K562 (cell line): ENCODE results near the gene TTLL3. TPM values are rescaled to one million over a fixed set of nuclear protein-coding genes. Genes with fewer than 3 reads are reported as not detected.

Experiments used
- ATF1 ChIP-seq, 2 experiments: fragments of 450-650 bp in 1 of 2; IDR thresholded peaks; 2 replicates each; pipeline ENCODE4 v1.6.1; 2016; ENCODE audit warnings: missing compliant biosample characterization in 1 of 2, missing genetic modification characterization in 1 of 2
- CBX1 ChIP-seq: sonication (generic); IDR thresholded peaks from 2 replicates; pipeline ENCODE4 v1.6.1; 2016; ENCODE audit warnings: antibody characterized with exemption, low read depth, mild to moderate bottlenecking
- GTF2B ChIP-seq: IDR thresholded peaks from 2 replicates; pipeline ENCODE4 v1.6.1; 2011; ENCODE audit not compliant: insufficient read length; ENCODE audit errors: extremely low read depth
- RBM14 ChIP-seq: fragments of 200-400 bp; formaldehyde crosslinking; IDR thresholded peaks from 2 replicates; pipeline ENCODE4 v1.6.1; 2018; ENCODE audit warnings: low read depth, mild to moderate bottlenecking, low read length, moderate library complexity, borderline replicate concordance; ENCODE audit not compliant: insufficient read depth
- ZNF174 ChIP-seq: fragments of 250-450 bp; sonication (Bioruptor Pico); IDR thresholded peaks from 2 replicates; pipeline ENCODE4 v1.4.0; 2020; ENCODE audit warnings: mild to moderate bottlenecking
- ZNF644 ChIP-seq: fragments of 200-800 bp; sonication (Bioruptor generic); IDR thresholded peaks from 2 replicates; pipeline ENCODE4 v1.6.1; 2016; ENCODE audit warnings: low read depth, missing genetic modification characterization, missing compliant biosample characterization
- ZNF668 ChIP-seq: fragments of 250-450 bp; sonication (Bioruptor Pico); IDR thresholded peaks from 2 replicates; pipeline ENCODE4 v1.8.0; 2022; ENCODE audit warnings: mild to moderate bottlenecking, inconsistent platforms
- polyA plus RNA-seq, 8 experiments: library from polyadenylated mRNA; depleted of rRNA in 4 of 8; stranded (reverse) in 5 of 8; unstranded in 3 of 8; fragments of >200 nt; fragmentation: Nextera tagmentation in 2 of 8; fragmentation: Illumina TruSeq in 1 of 8; extraction: Ambion mirVana in 2 of 8; extraction: Trizol in 1 of 8; gene quantifications; 2 replicates each; pipeline versions ENCODE4 v1.2.1 to v1.2.3, GENCODE V29; 2011 to 2014; ENCODE audit warnings: inconsistent platforms in 1 of 8, missing spikeins in 1 of 8
- total RNA-seq, 7 experiments: library from RNA; depleted of rRNA in 6 of 7; stranded (reverse); fragments of >200 nt in 6 of 7; fragmentation: Illumina TruSeq in 2 of 7; extraction: Trizol in 2 of 7; gene quantifications; 2 replicates each; pipeline versions ENCODE4 v1.2.1 to v1.2.3, GENCODE V29; 2011 to 2021; ENCODE audit warnings: low replicate concordance in 1 of 7
- TF ChIP-seq, protein P1 (sequence below): fragments of 450-650 bp; conservative IDR thresholded peaks from 2 replicates; pipeline ENCODE4 v1.6.1; 2016; ENCODE audit warnings: missing genetic modification characterization, low read depth, mild to moderate bottlenecking, control low read depth, missing compliant biosample characterization
- TF ChIP-seq, protein P2 (sequence below): sonication (generic); formaldehyde crosslinking; IDR thresholded peaks from 2 replicates; pipeline ENCODE4 v1.8.0; 2022; ENCODE audit warnings: missing genetic modification reagents, mild to moderate bottlenecking, moderate library complexity, borderline replicate concordance
- TF ChIP-seq, protein P3 (sequence below): sonication (generic); formaldehyde crosslinking; IDR thresholded peaks from 2 replicates; pipeline ENCODE4 v1.8.1; 2023; ENCODE audit warnings: missing genetic modification reagents, mild to moderate bottlenecking, borderline replicate concordance
- TF ChIP-seq, protein P4 (sequence below), 2 experiments: IDR thresholded peaks; 2 replicates each; pipeline ENCODE4 v1.6.1; 2011; ENCODE audit warnings: borderline replicate concordance in 1 of 2, control low read depth in 1 of 2, low read depth in 1 of 2, low read length in 1 of 2, mild to moderate bottlenecking in 1 of 2, mixed read lengths in 1 of 2, moderate library complexity in 1 of 2; ENCODE audit not compliant: insufficient read depth in 1 of 2, insufficient read length in 1 of 2, poor library complexity in 1 of 2, severe bottlenecking in 1 of 2; ENCODE audit errors: extremely low read depth in 1 of 2
- TF ChIP-seq, protein P5 (sequence below): sonication (generic); formaldehyde crosslinking; IDR thresholded peaks from 2 replicates; pipeline ENCODE4 v1.8.0; 2022; ENCODE audit warnings: mild to moderate bottlenecking, missing genetic modification reagents

TTLL3 gene
- total and polyA plus RNA-seq, 9 of the 15 experiments (the other 6 are each of a cell fraction or from before 2014, with no cell fraction given) = 8.9 to 106 (median 33.2) TPM

DNA sequence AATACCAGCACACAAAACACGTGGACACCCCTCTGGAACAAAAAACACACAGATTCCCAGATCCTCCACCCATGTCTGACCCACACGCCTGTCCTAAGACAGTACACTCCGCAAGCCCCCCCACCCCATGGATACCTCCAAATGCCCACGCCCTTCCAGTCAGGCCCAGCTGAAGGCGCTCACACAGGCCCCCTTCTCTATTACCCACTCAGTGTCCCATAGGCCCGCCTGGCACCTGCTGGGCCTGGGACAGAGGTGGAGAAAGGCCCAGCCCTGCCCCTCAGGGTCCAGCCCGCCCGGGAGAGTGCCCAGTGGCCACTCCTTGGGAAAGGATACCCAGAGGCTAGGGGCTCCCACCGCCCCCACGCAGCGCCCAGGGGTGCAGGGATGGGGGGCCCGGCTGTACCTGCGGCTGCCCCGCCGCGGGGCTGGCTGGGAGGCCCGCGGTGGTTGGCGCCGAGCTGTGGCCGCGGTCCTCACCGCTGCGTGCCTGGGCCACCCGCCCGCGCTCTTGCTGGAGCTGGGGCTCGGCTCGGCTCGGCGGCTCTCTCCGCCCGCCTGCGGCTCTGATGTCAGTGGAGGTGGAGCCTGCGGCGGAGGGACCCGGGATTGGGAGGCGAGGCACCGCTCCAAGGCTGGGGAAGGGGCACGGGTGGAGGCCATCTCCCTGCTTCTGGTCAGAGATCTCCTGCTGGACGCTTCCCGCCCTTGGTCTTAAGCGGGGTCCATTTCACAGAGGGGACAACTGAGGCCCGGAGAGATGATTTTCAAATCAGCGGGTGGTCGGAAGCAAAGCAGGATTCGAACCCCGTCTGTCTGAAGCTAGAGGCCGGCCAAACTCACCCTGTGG lies 40.4 kb upstream of the TTLL3 start, which contains the start of gene CAMK1 (continued):
- TF ChIP-seq CBX1 (0 out of 2 replicates have a peak, but pooled peaks have one; percentile 56), RBM14 (0 out of 2 replicates have a peak, but pooled peaks have one; percentile 36), ZNF668 (CRISPR knock-in tag) (no peak), GTF2B (no peak), ZNF644 (no peak), ZNF174 (CRISPR knock-in tag) (no peak), ATF1 (CRISPR knock-in tag; IDR thresholded peaks at IDR 0.05) (no peak), ATF1 (tag; IDR thresholded peaks at IDR 0.05) (peak; percentile 41; the same call in 1 of the 2 replicates)
- TF ChIP-seq, protein P1, sequence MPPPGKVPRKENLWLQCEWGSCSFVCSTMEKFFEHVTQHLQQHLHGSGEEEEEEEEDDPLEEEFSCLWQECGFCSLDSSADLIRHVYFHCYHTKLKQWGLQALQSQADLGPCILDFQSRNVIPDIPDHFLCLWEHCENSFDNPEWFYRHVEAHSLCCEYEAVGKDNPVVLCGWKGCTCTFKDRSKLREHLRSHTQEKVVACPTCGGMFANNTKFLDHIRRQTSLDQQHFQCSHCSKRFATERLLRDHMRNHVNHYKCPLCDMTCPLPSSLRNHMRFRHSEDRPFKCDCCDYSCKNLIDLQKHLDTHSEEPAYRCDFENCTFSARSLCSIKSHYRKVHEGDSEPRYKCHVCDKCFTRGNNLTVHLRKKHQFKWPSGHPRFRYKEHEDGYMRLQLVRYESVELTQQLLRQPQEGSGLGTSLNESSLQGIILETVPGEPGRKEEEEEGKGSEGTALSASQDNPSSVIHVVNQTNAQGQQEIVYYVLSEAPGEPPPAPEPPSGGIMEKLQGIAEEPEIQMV (tag) = no peak
- TF ChIP-seq, protein P2, sequence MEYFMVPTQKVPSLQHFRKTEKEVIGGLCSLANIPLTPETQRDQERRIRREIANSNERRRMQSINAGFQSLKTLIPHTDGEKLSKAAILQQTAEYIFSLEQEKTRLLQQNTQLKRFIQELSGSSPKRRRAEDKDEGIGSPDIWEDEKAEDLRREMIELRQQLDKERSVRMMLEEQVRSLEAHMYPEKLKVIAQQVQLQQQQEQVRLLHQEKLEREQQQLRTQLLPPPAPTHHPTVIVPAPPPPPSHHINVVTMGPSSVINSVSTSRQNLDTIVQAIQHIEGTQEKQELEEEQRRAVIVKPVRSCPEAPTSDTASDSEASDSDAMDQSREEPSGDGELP = peak; percentile 29; the same call in 1 of the 2 replicates
- TF ChIP-seq, protein P3, sequence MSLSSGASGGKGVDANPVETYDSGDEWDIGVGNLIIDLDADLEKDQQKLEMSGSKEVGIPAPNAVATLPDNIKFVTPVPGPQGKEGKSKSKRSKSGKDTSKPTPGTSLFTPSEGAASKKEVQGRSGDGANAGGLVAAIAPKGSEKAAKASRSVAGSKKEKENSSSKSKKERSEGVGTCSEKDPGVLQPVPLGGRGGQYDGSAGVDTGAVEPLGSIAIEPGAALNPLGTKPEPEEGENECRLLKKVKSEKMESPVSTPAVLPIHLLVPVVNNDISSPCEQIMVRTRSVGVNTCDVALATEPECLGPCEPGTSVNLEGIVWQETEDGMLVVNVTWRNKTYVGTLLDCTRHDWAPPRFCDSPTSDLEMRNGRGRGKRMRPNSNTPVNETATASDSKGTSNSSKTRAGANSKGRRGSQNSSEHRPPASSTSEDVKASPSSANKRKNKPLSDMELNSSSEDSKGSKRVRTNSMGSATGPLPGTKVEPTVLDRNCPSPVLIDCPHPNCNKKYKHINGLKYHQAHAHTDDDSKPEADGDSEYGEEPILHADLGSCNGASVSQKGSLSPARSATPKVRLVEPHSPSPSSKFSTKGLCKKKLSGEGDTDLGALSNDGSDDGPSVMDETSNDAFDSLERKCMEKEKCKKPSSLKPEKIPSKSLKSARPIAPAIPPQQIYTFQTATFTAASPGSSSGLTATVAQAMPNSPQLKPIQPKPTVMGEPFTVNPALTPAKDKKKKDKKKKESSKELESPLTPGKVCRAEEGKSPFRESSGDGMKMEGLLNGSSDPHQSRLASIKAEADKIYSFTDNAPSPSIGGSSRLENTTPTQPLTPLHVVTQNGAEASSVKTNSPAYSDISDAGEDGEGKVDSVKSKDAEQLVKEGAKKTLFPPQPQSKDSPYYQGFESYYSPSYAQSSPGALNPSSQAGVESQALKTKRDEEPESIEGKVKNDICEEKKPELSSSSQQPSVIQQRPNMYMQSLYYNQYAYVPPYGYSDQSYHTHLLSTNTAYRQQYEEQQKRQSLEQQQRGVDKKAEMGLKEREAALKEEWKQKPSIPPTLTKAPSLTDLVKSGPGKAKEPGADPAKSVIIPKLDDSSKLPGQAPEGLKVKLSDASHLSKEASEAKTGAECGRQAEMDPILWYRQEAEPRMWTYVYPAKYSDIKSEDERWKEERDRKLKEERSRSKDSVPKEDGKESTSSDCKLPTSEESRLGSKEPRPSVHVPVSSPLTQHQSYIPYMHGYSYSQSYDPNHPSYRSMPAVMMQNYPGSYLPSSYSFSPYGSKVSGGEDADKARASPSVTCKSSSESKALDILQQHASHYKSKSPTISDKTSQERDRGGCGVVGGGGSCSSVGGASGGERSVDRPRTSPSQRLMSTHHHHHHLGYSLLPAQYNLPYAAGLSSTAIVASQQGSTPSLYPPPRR = no peak
- TF ChIP-seq, protein P4, sequence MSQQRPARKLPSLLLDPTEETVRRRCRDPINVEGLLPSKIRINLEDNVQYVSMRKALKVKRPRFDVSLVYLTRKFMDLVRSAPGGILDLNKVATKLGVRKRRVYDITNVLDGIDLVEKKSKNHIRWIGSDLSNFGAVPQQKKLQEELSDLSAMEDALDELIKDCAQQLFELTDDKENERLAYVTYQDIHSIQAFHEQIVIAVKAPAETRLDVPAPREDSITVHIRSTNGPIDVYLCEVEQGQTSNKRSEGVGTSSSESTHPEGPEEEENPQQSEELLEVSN (IDR thresholded peaks at IDR 0.05; ENCODE audit: borderline replicate concordance in 1 of 2, extremely low read depth in 1 of 2, insufficient read depth in 1 of 2, insufficient read length in 1 of 2, low read depth in 1 of 2, low read length in 1 of 2, poor library complexity in 1 of 2, severe bottlenecking in 1 of 2) = peak in 1 of 2 experiments; percentile 43
- TF ChIP-seq, protein P5, sequence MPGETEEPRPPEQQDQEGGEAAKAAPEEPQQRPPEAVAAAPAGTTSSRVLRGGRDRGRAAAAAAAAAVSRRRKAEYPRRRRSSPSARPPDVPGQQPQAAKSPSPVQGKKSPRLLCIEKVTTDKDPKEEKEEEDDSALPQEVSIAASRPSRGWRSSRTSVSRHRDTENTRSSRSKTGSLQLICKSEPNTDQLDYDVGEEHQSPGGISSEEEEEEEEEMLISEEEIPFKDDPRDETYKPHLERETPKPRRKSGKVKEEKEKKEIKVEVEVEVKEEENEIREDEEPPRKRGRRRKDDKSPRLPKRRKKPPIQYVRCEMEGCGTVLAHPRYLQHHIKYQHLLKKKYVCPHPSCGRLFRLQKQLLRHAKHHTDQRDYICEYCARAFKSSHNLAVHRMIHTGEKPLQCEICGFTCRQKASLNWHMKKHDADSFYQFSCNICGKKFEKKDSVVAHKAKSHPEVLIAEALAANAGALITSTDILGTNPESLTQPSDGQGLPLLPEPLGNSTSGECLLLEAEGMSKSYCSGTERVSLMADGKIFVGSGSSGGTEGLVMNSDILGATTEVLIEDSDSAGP (CRISPR knock-in tag) = no peak
